Mammary epithelial cell (primary cell): Measurements from ENCODE around the gene NT5E.

Experiments used
- EZH2 ChIP-seq: IDR thresholded peaks from 2 replicates; pipeline ENCODE4 v1.6.1; 2012; ENCODE audit warnings: low read length, inconsistent platforms, borderline replicate concordance
- TF ChIP-seq, protein P1 (sequence below), 2 donors: IDR thresholded peaks in 1 of 2; conservative IDR thresholded peaks in 1 of 2; 2 replicates each; pipeline ENCODE4 v1.5.1; 2011 to 2012; ENCODE audit warnings: inconsistent platforms in 2 of 2, low read length in 2 of 2, mild to moderate bottlenecking in 2 of 2, control low read depth in 1 of 2, low read depth in 1 of 2; ENCODE audit not compliant: insufficient read depth in 1 of 2; ENCODE audit errors: extremely low read depth in 1 of 2

DNA sequence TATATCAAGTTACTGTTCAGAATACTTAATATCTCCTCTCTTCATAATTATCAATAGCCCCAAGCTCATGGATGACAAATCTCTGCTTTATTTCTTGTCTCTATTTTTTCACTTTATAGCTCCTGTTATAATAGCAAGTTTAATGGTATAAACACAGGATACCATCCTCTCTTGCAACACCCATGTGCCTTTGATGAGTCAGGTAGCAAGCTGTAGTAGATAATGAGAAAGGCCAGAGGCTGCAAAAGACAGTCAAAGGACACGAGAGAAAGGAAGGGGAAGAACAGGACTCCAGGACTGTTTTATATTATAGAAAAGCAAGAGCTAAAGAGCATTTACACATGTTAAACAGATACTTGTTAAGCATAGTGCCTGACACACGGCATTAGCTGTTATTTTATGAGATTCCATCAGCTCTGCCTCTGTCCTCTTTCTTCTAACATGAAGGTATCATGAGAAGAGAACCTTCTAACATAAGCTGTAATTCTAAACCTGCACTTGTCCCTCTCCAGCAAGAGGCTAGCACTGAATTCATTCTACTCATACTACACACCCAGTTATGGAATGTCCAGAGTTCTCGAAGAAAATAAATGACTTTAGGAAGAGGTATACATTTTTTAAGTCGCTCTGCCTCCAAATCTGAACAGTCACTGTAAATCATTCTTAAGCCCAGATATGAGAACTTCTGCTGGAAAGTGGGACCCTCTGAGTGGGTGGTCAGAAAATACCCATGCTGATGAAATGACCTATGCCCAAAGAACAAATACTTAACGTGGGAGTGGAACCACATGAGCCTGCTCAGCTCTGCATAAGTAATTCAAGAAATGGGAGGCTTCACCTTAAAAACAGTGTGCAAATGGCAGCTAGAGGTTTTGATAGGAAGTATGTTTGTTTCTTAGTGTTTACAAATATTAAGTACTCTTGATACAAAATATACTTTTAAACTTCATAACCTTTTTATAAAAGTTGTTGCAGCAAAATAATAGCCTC lies 45.0 kb downstream of the NT5E start:
- TF ChIP-seq, protein P1, sequence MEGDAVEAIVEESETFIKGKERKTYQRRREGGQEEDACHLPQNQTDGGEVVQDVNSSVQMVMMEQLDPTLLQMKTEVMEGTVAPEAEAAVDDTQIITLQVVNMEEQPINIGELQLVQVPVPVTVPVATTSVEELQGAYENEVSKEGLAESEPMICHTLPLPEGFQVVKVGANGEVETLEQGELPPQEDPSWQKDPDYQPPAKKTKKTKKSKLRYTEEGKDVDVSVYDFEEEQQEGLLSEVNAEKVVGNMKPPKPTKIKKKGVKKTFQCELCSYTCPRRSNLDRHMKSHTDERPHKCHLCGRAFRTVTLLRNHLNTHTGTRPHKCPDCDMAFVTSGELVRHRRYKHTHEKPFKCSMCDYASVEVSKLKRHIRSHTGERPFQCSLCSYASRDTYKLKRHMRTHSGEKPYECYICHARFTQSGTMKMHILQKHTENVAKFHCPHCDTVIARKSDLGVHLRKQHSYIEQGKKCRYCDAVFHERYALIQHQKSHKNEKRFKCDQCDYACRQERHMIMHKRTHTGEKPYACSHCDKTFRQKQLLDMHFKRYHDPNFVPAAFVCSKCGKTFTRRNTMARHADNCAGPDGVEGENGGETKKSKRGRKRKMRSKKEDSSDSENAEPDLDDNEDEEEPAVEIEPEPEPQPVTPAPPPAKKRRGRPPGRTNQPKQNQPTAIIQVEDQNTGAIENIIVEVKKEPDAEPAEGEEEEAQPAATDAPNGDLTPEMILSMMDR (conservative IDR thresholded peaks at IDR 0.05 in 1 of 2, IDR thresholded peaks at IDR 0.05 in 1 of 2; ENCODE audit: extremely low read depth in 1 of 2, insufficient read depth in 1 of 2, low read depth in 1 of 2, low read length in 2 of 2) = no peak
- TF ChIP-seq EZH2 = no peak
